HT-29 (cell line): Measurements from ENCODE around the gene CTF1. TPM values are rescaled to one million over a fixed set of nuclear protein-coding genes. Genes with fewer than 3 reads are reported as not detected.

Experiments used
- small RNA-seq: library from RNA; depleted of rRNA; stranded (forward); fragments of <200 nt; gene quantifications from one replicate; pipeline ENCODE3, GENCODE V24; 2014
- total RNA-seq: library from RNA; depleted of rRNA; stranded (reverse); fragments of >200 nt; shearing (Covaris generic); gene quantifications from 2 replicates; pipeline ENCODE4 v1.2.3, GENCODE V29; 2014; rRNA removed

The CTF1 gene
- total RNA-seq, 1 experiment from 2014 or later: not detected

Small RNA genes lying within 50 kb of the gene (small RNA-seq; reads per million reads assigned to genes)
- gene AC135048.1 (not detected), gene MIR4519 (not detected), gene MIR762 (not detected)

Other genes starting within 250 kb of the CTF1 start
- gene PRR14, start 245.7 kb upstream of the CTF1 start, total RNA-seq: 20.8 and 22.9 TPM in 2 replicates
- 33.6 and 38.0 TPM in 2 replicates for gene FBRS, start 238.2 kb upstream of the CTF1 start, total RNA-seq
- gene SRCAP, start 197.4 kb upstream of the CTF1 start, total RNA-seq: 33.2 and 46.2 TPM in 2 replicates
- gene PHKG2, start 148.2 kb upstream of the CTF1 start, total RNA-seq: 58.3 and 69.5 TPM in 2 replicates
- gene CFAP119, start 134.6 kb upstream of the CTF1 start, total RNA-seq: 13.5 and 23.4 TPM in 2 replicates
- gene RNF40, start 134.3 kb upstream of the CTF1 start, total RNA-seq: 99.7 and 109 TPM in 2 replicates
- gene ZNF629, start 109.4 kb upstream of the CTF1 start, total RNA-seq: 19.8 and 21.3 TPM in 2 replicates
- gene BCL7C, start 2.5 kb upstream of the CTF1 start, total RNA-seq: 28.3 and 34.3 TPM in 2 replicates
- gene FBXL19, start 27.0 kb downstream of the CTF1 start, total RNA-seq: 42.6 and 43.3 TPM in 2 replicates
- gene ORAI3, start 52.5 kb downstream of the CTF1 start, total RNA-seq: 16.9 and 22.9 TPM in 2 replicates
- 7.7 and 9.8 TPM in 2 replicates for gene SETD1A, start 61.1 kb downstream of the CTF1 start, total RNA-seq
- gene HSD3B7, start 88.6 kb downstream of the CTF1 start, total RNA-seq: 24.7 and 28.9 TPM in 2 replicates
- not detected in 2 replicates for gene STX1B, start 114.0 kb downstream of the CTF1 start, total RNA-seq
- gene STX4, start 136.9 kb downstream of the CTF1 start, total RNA-seq: 17.1 and 17.9 TPM in 2 replicates
- 21.6 and 29.8 TPM in 2 replicates for gene ZNF668, start 177.6 kb downstream of the CTF1 start, total RNA-seq
- 18.4 and 22.0 TPM in 2 replicates for gene ZNF646, start 177.8 kb downstream of the CTF1 start, total RNA-seq
- 1.3 and 3.7 TPM in 2 replicates for gene PRSS53, start 192.3 kb downstream of the CTF1 start, total RNA-seq
- gene VKORC1, start 198.2 kb downstream of the CTF1 start, total RNA-seq: 72.3 and 74.4 TPM in 2 replicates
- gene BCKDK, start 211.8 kb downstream of the CTF1 start, total RNA-seq: 53.2 and 56.3 TPM in 2 replicates
- 50.1 and 55.7 TPM in 2 replicates for gene KAT8, start 221.1 kb downstream of the CTF1 start, total RNA-seq
- gene PRSS8, start 239.1 kb downstream of the CTF1 start, total RNA-seq: 116 and 128 TPM in 2 replicates